ENCODE measurements around the gene YPEL3.
"Not testable (repeated sequence)": the region's sequence is repeated elsewhere in the genome, so short reads cannot be mapped to it uniquely, and the experiment has no call there.

YPEL3 gene

DNA sequence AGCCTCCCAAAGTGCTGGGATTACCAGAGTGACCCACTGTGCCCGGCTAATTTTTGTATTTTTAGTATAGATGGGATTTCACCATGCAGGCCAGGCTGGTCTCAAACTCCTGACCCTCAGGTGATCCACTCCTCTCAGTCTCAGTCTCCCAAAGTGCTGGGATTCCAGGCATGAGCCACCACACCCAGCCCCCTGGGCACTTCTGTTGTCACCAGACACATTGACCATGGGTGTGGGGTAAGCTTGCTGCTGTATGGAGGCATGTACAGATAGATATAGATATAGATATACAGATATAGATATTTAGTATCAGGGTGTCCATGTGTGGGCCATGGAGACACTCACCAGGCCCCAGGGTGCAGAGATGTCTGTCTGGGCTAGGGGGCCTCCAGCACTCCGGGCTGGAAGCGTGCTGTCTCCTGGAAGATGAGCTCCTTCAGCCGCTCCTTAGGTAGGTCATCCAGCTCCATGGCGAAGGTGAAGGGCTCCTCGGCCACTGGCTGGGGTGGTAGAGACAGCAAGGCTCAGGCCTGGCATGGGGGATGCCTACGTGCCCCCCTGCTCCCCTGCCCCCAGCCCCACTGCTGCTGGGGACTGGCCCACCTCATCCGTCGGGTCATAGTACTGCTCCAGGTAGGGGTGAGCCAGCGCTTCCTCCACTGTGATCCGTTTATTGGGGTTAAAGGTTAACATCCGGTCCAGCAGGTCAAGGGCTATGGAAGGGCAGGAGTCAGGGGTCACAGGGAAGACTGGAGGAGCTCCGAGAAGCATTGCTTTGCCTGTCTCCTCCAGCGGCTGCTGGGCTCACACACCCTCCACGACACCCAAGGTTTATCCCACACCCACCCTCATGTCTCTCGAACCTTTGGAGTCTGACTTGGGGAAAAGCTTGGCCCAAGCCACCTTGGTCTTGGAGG lies 20.5 kb upstream of the YPEL3 start:
- DNase-seq = no peak

DNA sequence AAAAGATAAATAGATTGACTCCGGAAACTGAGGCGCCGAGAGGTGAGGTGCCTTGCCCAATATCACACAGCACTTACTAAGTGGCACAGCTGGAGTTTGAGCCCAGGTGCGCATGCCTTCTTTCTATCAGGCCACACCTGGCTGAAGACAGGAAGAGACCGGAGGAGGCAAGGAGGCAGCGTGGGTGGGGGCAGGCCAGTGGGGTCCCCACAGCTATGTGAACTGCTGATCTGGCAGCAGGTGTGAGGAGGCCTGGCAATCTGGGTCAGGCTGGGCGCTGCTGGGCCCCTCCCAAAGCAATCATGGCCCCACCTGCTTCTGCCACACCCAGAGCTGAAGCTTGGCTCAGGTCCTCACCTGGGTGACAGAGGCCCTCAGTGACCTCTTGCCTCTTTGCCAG lies 19.2 kb upstream of the YPEL3 start:
- no peak for DNase-seq

- not testable (repeated sequence) for DNase-seq
These were observed 18.8 kb upstream of the YPEL3 start for GRCh38 chr16:30114833-30115232.

GRCh38 chr16:30114411-30114810 lies 18.4 kb upstream of the YPEL3 start:
- DNase-seq = no peak

GRCh38 chr16:30113711-30114333 lies 17.8 kb upstream of the YPEL3 start:
- no peak for DNase-seq

DNA sequence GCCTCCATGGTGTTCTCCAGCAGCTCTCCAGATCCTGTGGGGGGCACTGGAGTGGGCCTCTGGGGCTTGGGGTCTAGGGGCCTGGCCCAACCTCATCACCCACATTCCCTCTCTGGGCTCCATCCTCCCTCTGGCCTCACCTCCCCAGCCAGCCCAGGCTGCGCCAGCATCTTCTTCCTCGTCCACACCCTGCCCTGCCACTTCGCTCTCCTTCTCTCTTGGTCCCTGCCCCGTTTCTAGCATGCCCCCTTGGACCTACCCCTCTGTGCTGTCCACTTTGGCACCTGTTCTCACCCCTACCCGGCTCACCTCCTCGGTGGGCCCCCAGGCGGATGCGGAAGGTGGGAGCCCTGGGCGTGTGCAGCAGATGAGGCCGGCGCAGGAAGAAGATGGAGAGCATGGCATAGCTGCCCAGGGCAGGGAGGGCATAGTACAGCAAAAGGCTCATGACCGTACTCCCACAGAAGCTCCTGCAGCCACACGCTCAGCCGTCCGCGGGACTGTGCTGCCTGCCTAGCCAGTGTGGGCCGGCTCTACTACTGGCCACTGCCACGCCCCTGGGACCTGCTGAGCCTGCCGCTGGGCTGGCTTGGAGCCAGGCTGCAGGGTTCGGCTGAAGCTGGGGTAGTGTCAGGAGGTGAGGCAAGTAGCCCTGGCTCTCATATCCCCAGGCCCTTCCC lies 17.2 kb upstream of the YPEL3 start, which contains the start of gene GDPD3:
GDPD3 (minus strand) TSS at position 507 of the 680 bp plus-strand sequence; CDS start at position 448, 59 bp downstream.
- no peak for DNase-seq

GRCh38 chr16:30112197-30113030 lies 16.4 kb upstream of the YPEL3 start:
- DNase-seq = no peak

- no peak for DNase-seq
These were observed 14.6 kb upstream of the YPEL3 start for GRCh38 chr16:30110661-30111060.

DNA sequence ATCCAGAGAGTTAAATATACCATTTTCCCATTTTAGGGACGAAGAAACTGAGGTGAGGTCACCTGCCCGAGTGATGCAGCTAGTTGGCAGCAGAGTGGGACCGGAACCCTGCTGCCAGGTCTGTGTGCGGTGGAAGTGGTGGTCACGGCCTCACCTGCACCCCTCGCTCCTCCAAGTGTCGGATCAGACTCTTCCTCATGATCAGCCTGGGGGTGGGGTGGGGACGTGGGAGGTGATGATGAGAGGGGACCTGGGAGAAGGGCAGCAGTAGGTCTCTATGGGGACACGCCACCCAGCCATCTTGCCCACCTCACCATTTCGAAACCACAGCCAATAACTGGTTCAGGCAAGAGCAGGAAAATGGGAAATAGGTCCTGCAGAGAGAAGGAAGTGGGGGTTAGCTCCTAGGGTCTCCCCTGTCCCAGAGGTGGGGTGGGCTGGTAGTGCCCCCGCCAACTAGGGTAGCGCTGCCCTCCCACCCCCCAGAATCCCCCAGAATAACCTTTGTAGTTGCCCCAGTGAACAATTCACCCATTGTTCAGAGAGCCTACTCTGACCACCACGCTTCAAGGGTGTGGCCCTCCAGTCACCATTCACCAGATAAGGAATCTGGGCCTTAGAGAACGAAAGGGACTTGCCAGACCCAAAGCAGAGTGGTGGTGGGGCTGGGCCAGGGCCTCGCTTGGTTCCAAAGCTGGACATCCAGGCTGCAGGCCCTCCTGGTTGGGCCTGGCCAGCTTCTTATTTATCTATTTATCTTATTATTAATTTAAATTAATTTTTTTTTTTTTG lies 12.2 kb upstream of the YPEL3 start:
- no peak for DNase-seq

- DNase-seq = no peak
These were observed 8.5 kb upstream of the YPEL3 start for GRCh38 chr16:30104492-30104891.

DNA sequence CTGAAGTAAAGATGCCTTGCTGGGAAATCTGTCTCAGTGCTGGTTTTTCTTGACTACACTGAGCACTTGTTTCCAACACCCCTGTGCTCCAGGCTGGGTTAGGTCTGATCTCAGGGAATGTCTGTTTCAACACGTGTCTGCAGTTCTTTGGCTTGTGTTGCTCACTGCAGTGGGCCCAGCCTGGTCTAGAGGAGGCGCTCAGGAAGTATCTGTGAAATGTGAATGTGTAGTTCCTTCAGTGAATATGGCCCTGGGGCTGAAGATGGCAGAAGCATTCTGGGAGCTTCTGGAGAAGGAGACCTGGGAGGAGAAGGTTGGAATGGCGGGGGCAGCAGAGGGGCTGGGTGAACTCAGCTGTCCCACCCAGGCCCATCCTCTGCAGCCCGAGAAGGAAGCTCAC lies 8.1 kb upstream of the YPEL3 start:
- no peak for DNase-seq

- no peak for DNase-seq
These were observed 1.0 kb upstream of the YPEL3 start for GRCh38 chr16:30096862-30097563.

DNA sequence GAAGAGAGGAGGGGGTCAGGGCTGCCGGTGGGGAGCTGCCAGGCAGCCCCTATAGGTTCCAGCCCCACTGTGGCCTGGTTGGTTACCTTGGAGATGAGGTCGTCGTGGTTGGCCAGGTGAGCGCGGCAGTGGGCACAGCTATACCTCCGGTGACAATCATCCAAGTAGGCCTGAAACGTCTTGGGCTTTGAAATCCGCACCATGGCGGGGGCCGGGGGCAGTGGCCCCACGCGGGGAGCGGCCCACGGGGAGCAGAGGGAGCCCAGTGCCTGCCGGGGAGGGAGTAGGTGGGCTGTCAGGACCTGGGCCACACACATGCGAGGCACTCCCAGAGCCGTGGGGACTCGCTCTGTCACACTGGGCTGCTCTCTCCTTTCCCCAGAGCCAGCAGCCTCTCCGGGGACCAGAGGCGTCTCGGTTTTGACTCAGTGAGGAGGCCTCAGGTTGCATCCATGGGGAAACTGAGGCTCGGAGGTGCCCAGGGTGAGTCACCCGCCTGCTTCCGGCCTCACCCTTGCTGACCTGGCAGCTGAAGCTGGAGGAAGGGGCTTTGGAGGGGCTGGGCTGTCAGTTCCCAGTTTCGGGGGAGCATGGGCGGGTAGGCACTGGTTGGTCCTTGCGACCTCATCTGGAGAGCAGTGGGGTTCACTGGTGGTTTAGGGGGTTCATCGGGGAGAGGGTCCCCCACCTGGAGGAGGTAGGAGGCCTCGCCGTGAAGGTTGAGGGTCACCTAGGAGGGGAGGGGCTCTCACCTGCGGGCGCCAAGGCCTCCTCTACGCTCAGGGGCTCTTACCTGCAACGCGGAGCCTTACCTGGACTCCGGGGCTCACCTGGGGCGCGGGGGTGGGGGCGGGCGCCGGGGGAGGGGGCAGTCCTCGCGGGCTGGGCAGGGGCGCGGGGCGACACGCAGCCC lies 591 bp downstream of the YPEL3 start:
- no peak for DNase-seq

GRCh38 chr16:30094541-30095165 lies 1.4 kb downstream of the YPEL3 start:
- DNase-seq = no peak

GRCh38 chr16:30092373-30093010 lies 3.5 kb downstream of the YPEL3 start:
- DNase-seq = peak; percentile 84

DNA sequence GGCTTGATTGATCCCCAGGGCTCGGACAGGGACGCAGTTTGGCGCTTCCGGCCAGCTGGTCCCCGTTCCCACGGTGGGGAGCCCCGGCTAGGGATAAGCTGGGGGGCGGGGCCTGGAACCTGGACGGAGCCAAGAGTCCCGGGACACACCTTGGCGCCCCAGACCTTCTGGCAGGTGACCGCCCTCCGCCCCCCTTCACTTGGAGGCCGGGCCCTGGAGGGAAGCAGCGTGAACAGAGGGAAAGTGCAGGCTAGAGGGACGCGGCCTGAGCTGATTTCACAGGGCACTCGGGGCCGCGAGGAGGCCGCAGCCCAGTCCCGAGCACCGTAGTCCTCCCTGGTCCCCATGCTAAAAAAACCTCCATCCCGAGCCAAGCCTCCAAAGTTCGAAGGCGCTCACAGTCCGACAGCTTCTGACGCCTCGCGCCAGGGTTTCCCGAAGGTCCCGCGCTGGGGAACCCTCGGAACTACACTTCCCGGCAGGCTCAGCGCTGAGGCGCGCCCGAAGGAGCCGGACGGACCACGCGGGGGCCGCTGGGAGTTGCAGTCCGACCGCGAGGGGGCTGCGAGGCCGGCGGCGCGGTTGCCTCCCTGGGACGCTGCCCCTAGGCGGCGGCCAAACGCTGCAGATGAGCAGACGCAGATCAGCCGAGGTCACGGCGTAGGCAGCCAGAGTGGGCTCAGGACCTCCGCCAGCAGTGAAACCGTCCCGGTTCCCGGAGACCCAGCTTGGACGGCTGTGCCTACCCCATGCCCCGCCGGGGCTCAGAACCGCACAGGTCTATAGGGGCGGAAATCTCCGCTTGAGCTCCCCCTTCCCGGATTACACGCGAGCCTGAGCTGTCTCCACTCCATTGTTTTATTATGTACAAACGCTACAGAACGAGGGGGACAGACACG lies 4.3 kb downstream of the YPEL3 start, which contains the start of gene TBX6:
TBX6 (minus strand) TSS at position 451 of the 899 bp plus-strand sequence. CDS start 731 bp downstream, outside the sequence.
- peak; percentile 85 for DNase-seq

GRCh38 chr16:30090610-30091331 lies 5.2 kb downstream of the YPEL3 start:
- no peak for DNase-seq
